Measurements from ENCODE around the gene SLC16A11.
"Not testable (repeated sequence)": the region's sequence is repeated elsewhere in the genome, so short reads cannot be mapped to it uniquely, and the experiment has no call there.

SLC16A11 gene

GRCh38 chr17:7058831-7059447, 15.0 kb upstream of the SLC16A11 start:
- H3K4me3 ChIP-seq (replicated peaks in 1 of 2; ENCODE audit: low read depth in 2 of 2, low read length in 2 of 2): no peak overlapping the region
- peak; percentile 56 to 81 for DNase-seq (ENCODE audit: low read depth in 2 of 2)
- TF ChIP-seq, protein P1, sequence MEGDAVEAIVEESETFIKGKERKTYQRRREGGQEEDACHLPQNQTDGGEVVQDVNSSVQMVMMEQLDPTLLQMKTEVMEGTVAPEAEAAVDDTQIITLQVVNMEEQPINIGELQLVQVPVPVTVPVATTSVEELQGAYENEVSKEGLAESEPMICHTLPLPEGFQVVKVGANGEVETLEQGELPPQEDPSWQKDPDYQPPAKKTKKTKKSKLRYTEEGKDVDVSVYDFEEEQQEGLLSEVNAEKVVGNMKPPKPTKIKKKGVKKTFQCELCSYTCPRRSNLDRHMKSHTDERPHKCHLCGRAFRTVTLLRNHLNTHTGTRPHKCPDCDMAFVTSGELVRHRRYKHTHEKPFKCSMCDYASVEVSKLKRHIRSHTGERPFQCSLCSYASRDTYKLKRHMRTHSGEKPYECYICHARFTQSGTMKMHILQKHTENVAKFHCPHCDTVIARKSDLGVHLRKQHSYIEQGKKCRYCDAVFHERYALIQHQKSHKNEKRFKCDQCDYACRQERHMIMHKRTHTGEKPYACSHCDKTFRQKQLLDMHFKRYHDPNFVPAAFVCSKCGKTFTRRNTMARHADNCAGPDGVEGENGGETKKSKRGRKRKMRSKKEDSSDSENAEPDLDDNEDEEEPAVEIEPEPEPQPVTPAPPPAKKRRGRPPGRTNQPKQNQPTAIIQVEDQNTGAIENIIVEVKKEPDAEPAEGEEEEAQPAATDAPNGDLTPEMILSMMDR (IDR thresholded peaks at IDR 0.05; ENCODE audit: low read depth, low read length): no peak

DNA sequence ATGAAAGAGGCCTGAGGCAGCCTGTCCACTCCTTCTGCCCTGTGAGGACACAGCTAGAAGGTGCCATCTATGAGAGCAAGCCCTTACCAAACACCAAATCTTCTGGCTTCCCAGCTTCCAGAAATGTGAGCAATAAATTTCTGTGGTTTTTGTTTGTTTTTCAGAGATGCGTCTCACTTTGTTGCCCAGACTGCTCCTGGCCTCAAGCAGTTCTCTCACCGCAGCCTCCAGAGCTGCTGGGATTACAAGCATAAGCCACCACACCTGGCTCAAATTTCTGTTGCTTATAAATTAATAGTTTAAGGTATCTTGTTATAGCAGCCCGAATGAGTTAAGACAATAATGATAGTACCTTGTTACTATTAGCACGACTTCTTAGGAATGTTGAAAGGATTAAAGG, 12.5 kb upstream of the SLC16A11 start:
- peak in 1 of 2 donors; percentile 48 for DNase-seq (ENCODE audit: low read depth in 2 of 2)
- H3K4me3 ChIP-seq (replicated peaks in 1 of 2; ENCODE audit: low read depth in 2 of 2, low read length in 2 of 2): no peak overlapping the region
- TF ChIP-seq, protein P1 (IDR thresholded peaks at IDR 0.05; ENCODE audit: low read depth, low read length): no peak

- not testable (repeated sequence) for H3K4me3 ChIP-seq (replicated peaks in 1 of 2; ENCODE audit: low read depth in 2 of 2, low read length in 2 of 2); DNase-seq (ENCODE audit: low read depth in 2 of 2)
These were observed 6.7 kb upstream of the SLC16A11 start for GRCh38 chr17:7050583-7050982.

DNA sequence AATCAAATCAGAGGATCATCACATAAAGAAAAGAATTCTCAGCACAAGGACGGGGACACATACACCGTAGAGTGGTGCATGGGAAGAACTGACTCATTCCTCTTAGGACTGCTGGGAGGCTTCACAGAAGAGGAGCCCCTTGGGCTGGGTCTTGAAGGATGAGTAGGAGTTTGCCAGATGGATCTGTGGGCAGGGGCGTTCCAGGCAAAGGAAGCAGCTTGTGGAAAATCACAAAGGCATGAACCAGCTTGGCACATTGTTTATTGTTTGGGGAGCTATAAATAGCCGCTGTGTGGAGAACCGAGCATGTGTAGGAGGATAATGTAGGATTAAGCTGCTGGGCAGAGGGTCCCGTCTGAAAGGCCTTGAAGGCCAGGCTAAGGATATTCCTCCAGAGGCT, 5.1 kb upstream of the SLC16A11 start:
- TF ChIP-seq, protein P1 (IDR thresholded peaks at IDR 0.05; ENCODE audit: low read depth, low read length): no peak
- H3K4me3 ChIP-seq (replicated peaks in 1 of 2; ENCODE audit: low read depth in 2 of 2, low read length in 2 of 2): no peak overlapping the region
- DNase-seq (ENCODE audit: low read depth in 2 of 2): peak in 1 of 2 donors; percentile 22

DNA sequence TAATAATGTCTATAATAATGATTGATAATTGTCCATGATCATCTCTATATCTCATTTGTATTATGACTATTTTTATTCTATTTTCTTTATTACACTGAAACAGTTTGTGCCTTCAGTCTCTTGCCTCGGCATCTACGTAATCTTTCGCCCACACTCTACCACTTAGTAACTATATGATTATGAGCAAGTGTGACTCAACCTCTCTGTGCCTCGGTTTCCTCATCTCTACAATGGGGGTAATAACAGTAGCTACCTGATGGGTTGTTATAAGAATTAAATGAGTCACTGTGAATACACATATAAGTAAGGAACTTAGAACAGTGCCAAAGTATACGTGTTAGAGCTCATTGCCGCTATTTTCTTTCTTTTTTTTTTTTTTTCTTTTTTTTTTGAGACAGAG, 3.7 kb upstream of the SLC16A11 start:
- peak in 1 of 2 donors; percentile 24 for DNase-seq (ENCODE audit: low read depth in 2 of 2)
- no peak overlapping the region for H3K4me3 ChIP-seq (replicated peaks in 1 of 2; ENCODE audit: low read depth in 2 of 2, low read length in 2 of 2)
- TF ChIP-seq, protein P1 (IDR thresholded peaks at IDR 0.05; ENCODE audit: low read depth, low read length): no peak

GRCh38 chr17:7046725-7047397, 3.0 kb upstream of the SLC16A11 start:
- not testable (repeated sequence) for H3K4me3 ChIP-seq (replicated peaks in 1 of 2; ENCODE audit: low read depth in 2 of 2, low read length in 2 of 2)
- DNase-seq (ENCODE audit: low read depth in 2 of 2): peak in 1 of 2 donors; percentile 17

DNA sequence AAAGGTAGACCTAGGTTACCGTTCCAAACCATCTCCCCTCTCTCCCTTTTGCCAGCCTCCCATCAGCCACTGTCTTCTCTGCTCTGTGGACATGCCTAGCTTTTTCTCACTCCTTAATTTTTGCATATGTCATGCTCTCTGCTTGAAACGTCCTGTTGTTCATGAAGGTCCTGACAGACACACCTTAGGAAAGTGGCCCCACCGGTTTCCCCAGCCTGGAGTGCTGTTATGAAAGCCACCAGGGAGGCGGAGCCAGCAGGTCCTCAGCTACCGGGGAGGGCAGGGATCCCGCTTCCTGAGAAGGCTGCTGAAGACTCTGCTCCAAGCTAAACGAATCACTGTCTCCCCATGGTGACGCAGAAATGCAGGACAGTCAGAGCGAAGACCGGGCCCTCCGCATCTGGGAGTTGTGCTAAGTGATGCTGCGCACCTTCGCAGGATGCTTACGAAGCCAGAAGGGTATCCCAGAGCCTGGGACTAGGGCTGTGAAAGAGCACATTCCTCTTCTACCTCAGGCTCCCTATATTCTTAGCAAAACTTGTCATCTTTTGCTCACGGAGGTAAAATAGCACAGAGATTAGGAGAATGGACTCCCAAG, 2.3 kb upstream of the SLC16A11 start:
- DNase-seq (ENCODE audit: low read depth in 2 of 2): no peak
- H3K4me3 ChIP-seq (replicated peaks in 1 of 2; ENCODE audit: low read depth in 2 of 2, low read length in 2 of 2): no peak overlapping the region
- TF ChIP-seq, protein P1 (IDR thresholded peaks at IDR 0.05; ENCODE audit: low read depth, low read length): no peak
